GM12864 (cell line): ENCODE results near the gene SLC1A1.

ENCODE experiments used
- DNase-seq: peaks from one replicate; pipeline ENCODE4 v3.0.0-alpha.2; 2011; ENCODE audit warnings: low read depth
- H3K4me3 ChIP-seq: 2 replicates; pipeline ENCODE4 v1.5.1; 2011; ENCODE audit warnings: mild to moderate bottlenecking, low read depth, low read length, control low read depth
- TF ChIP-seq, protein P1 (sequence below): IDR thresholded peaks from 2 replicates; pipeline ENCODE4 v1.5.1; 2011; ENCODE audit warnings: low read depth, mild to moderate bottlenecking, moderate library complexity, low read length, control low read depth, inconsistent platforms; ENCODE audit errors: missing control alignments

The SLC1A1 gene

DNA sequence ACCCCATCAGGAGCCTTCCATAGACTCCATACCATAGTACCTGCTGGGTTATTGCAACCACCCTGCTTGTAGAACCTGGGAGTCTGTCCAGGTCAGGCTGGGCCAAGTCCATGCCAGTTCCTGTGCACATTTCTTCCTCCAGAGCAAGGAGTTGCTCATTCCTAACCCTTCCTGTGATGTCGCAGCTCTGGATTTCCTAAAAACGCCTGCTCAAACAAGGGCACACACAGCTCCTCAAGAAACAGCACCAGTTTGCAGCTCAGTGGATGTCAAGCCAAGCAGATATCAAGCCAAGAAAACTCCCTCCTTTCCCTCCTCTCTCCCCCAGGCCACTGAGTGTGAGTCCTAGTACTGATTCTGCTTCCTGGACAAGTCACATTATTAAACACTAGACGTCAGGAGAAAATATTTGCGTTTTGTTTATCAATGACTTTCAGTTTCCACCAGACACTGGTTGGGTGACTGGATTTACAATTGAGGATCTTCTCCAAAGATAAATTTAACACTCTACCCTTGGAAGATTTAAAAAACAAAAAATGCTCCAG lies 59.6 kb downstream of the SLC1A1 start:
- DNase-seq, result no peak
- H3K4me3 ChIP-seq, result no peak overlapping the region
- TF ChIP-seq, protein P1, sequence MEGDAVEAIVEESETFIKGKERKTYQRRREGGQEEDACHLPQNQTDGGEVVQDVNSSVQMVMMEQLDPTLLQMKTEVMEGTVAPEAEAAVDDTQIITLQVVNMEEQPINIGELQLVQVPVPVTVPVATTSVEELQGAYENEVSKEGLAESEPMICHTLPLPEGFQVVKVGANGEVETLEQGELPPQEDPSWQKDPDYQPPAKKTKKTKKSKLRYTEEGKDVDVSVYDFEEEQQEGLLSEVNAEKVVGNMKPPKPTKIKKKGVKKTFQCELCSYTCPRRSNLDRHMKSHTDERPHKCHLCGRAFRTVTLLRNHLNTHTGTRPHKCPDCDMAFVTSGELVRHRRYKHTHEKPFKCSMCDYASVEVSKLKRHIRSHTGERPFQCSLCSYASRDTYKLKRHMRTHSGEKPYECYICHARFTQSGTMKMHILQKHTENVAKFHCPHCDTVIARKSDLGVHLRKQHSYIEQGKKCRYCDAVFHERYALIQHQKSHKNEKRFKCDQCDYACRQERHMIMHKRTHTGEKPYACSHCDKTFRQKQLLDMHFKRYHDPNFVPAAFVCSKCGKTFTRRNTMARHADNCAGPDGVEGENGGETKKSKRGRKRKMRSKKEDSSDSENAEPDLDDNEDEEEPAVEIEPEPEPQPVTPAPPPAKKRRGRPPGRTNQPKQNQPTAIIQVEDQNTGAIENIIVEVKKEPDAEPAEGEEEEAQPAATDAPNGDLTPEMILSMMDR, result no peak

DNA sequence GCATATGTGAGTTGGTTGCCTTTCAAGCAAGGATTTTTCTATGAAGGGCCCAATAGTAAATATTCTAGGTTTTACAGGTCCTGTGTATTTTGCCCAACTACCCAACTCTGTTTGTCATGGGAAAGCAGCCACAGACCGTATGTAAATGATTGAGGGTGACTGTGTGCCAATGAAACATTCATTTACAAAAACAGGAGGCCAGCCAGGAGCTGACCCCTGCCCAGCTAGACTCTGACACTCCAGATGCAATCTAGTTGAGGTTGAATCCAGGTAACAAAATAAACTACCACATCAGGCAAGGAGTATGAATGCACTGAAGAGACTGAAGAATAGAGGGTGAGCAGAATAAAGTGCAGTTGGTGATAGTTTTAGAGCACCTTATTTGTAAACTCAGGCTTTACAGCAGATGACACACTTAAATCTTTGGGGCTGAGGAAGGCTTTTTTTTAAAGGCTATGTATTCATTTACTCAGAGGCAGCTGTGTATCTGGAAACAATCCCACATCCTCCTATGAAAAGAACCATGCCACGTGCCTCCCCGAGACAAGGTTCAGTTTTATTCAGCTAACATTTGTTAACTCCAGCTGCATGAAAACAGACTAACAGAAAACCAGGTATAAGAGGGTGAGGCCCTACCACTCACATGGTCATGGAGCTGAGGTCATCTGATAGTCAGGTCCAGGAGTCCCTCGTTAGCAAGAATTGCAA lies 60.7 kb downstream of the SLC1A1 start:
- no peak for DNase-seq
- TF ChIP-seq, protein P1, result no peak
- no peak overlapping the region for H3K4me3 ChIP-seq

DNA sequence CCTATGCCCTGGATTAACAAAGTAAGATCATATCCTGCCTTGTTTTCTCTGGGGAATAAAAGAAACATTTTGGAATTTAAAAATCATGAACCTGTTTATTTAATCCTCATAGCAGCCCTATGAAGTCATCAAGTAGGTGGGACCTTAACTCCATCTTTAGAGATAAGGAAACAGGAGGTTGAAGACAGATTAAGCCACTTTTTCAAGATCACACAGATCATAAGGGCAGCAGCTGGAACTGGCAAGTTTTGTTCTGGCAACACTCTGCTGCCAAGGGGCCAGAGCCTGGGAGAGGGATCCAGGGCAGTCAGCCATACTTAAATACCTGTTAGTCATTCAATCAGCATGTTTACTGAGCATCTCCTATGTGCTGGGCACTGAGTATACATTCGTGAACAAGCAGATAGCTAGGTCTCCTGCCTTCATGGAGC lies 63.7 kb downstream of the SLC1A1 start:
- H3K4me3 ChIP-seq, result no peak overlapping the region
- TF ChIP-seq, protein P1, result no peak
- no peak for DNase-seq

DNA sequence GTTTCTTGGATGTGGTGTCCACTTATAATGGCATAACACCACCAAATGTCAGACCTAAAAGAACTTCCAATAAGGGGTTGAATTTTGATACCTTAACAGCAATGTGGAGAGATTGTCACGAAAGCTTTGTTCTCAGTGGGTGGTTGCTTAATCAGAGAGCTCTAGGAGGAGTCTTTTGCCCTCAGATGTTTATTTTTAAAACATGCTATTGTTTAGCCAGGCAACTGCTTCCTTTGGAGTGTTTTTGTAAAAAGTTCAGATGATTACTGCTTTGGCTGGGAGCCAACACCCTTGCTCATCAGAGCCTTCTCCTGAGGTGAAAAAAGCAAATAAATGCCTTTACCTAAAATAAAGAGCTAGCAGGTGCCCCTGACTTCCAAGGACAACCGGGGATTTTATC lies 65.0 kb downstream of the SLC1A1 start:
- DNase-seq, result no peak
- TF ChIP-seq, protein P1, result no peak
- no peak overlapping the region for H3K4me3 ChIP-seq

DNA sequence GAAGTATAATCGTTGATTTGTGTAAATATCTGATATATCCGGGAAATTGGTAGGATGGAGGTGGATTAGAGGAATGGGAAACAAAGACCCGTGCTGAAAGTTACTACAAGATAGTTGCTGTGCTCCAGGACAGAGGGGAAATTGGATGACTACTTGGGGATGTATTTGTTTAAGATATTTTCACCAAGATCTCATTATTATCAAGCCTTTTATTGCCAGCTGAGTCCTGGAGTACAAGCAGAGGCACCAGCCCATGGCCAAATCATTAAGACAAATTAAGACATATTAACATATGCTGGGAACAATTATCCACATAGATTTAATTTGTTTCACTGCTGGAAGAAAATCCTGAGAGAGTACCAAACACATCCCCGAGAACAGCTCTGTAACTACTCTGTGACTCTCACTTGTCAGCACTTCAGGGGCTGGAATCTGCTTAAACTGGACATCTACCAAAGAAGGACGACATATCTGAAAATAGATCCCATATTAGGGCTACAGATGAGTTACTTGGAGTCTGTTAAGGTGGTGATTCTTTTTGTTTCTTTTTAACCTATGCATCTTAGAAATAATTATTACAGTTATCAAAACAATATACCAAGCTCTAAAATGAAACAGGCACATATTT lies 68.2 kb downstream of the SLC1A1 start:
- no peak for DNase-seq
- H3K4me3 ChIP-seq, result no peak overlapping the region
- TF ChIP-seq, protein P1, result no peak

DNA sequence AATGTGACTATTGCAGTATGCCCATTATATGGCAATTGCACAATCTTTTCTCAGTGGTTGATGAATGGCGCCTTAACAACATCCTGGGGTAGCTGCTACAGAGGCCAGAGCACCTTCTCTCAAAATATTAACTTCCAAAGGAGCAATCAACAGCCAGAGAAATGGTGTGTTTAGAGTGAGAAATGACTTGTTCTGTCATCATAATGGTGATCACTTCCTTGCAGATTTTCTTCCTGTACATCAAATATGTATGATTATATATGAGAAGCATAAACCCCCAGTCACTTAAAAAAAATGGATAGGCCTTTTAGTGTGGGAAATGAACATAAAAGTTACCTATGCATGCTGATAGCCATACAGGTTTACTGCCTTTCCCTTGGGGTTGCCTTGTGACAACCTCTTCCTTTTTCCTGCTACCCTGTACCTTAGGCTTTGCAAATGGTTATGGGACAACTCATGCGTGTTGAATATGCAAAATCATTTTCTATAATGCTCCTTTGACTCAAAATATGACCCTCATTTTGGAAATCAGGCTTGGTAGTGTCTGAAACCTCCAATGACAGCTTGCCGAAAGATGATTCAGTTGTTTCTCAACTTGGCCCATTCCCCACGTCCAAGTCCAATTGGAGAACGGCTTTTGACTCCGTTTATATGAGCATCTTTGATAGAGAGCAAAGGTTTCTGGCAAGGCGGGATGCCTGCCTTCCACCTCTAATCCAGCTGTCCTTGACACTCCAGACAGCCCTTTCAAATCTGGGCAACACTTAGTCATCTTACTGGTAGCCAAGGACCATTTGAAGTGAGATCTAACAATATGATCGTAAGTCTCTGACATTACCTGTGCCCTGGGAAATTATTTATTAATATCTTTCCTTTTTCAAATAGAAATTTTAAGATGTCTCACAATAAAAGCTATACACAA lies 69.3 kb downstream of the SLC1A1 start:
- TF ChIP-seq, protein P1, result no peak
- H3K4me3 ChIP-seq, result no peak overlapping the region
- DNase-seq, result peak; percentile 62
